PFSK-1 (cell line): ENCODE results near the gene GSTM2.

Source experiments
- FOXP2 ChIP-seq: optimal IDR thresholded peaks from 2 replicates; pipeline ENCODE3; 2011; ENCODE audit warnings: borderline replicate concordance, control low read depth, inconsistent platforms; ENCODE audit not compliant: insufficient read depth; ENCODE audit errors: extremely low read length, extremely low read depth
- POLR2AphosphoS5 ChIP-seq: IDR thresholded peaks from 2 replicates; pipeline ENCODE4 v1.6.1; 2012; ENCODE audit warnings: low read depth, mild to moderate bottlenecking, control low read depth, low read length, moderate library complexity
- TAF1 ChIP-seq: IDR thresholded peaks from 2 replicates; pipeline ENCODE4 v1.6.1; 2012; ENCODE audit warnings: low read length, control low read depth, borderline replicate concordance; ENCODE audit not compliant: insufficient read depth
- TF ChIP-seq, protein P1 (sequence below), 2 experiments: IDR thresholded peaks; 2 replicates each; pipeline versions ENCODE4 v1.6.1 to v1.8.0; 2011 to 2012; ENCODE audit warnings: low read depth in 2 of 2, low read length in 2 of 2, control low read depth in 1 of 2, inconsistent platforms in 1 of 2, mild to moderate bottlenecking in 1 of 2, moderate library complexity in 1 of 2; ENCODE audit not compliant: insufficient read depth in 1 of 2

DNA sequence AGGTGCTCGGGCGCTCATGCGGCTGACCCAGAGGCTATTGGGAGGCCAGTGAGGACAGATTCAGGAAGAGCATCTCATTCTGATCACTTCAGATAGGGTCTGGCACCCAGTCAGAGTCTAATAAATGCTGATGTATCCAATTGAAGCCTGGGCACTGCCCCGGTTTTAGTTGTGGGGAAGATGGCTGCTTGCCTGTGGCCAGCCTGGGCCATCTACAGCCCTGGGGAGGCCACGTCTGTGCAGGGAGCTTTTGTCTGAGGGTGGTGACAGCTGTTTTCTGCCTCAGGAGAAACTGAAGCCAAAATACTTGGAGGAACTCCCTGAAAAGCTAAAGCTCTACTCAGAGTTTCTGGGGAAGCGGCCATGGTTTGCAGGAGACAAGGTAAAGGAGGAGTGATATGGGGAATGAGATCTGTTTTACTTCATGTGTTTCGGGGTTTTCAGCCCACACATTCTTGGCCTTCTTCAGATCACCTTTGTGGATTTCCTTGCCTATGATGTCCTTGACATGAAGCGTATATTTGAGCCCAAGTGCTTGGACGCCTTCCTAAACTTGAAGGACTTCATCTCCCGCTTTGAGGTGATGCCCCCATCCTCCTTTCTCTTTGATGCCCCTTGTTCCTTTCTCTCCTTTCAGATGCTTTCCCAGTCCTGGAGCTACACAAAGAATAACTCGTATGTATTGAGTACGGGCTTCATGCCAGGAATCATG lies 47.0 kb downstream of the GSTM2 start:
- TF ChIP-seq, protein P1, sequence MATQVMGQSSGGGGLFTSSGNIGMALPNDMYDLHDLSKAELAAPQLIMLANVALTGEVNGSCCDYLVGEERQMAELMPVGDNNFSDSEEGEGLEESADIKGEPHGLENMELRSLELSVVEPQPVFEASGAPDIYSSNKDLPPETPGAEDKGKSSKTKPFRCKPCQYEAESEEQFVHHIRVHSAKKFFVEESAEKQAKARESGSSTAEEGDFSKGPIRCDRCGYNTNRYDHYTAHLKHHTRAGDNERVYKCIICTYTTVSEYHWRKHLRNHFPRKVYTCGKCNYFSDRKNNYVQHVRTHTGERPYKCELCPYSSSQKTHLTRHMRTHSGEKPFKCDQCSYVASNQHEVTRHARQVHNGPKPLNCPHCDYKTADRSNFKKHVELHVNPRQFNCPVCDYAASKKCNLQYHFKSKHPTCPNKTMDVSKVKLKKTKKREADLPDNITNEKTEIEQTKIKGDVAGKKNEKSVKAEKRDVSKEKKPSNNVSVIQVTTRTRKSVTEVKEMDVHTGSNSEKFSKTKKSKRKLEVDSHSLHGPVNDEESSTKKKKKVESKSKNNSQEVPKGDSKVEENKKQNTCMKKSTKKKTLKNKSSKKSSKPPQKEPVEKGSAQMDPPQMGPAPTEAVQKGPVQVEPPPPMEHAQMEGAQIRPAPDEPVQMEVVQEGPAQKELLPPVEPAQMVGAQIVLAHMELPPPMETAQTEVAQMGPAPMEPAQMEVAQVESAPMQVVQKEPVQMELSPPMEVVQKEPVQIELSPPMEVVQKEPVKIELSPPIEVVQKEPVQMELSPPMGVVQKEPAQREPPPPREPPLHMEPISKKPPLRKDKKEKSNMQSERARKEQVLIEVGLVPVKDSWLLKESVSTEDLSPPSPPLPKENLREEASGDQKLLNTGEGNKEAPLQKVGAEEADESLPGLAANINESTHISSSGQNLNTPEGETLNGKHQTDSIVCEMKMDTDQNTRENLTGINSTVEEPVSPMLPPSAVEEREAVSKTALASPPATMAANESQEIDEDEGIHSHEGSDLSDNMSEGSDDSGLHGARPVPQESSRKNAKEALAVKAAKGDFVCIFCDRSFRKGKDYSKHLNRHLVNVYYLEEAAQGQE (IDR thresholded peaks at IDR 0.05; ENCODE audit: insufficient read depth in 1 of 2, low read depth in 2 of 2, low read length in 2 of 2), result no peak
- TF ChIP-seq POLR2AphosphoS5 (no peak), TAF1 (no peak), FOXP2 (no peak)
